GM12878 (cell line): ENCODE measurements around the gene LIF. TPM values are rescaled to one million over a fixed set of nuclear protein-coding genes. Genes with fewer than 3 reads are reported as not detected.

Source experiments
- ATAC-seq: fragments of 200-7000 bp; cut with Tn5 transposase; 3 replicates; pipeline ENCODE4 v1.9.1; 2020; ENCODE audit warnings: mild to moderate bottlenecking, moderate library complexity
- BruUV-seq: library from RNA; stranded (reverse); fragments of 400-500 nt; replicated peaks from 2 replicates; lab custom pipeline; 2021; lab: Mats Ljungman, UMichigan
- CTCF ChIA-PET: fragments of 300-600 bp; sonication (Branson Sonifier 250); formaldehyde crosslinking; extraction: SDS; loops from one replicate; lab custom pipeline; 2021; ENCODE audit warnings: inconsistent platforms; lab: Yijun Ruan, JAX
- POLR2A ChIA-PET: fragments of 350-600 bp; formaldehyde crosslinking; extraction: SDS; loops from one replicate; lab custom pipeline; 2021; ENCODE audit warnings: inconsistent platforms; lab: Charles Lee
- RAD21 ChIA-PET: fragments of 300-600 bp; sonication (Branson Sonifier 250); formaldehyde crosslinking; loops from one replicate; lab custom pipeline; 2023; ENCODE audit warnings: antibody characterized with exemption; ENCODE audit not compliant: unreplicated experiment; lab: Charles Lee
- SMC1A ChIA-PET: fragments of 300-600 bp; sonication (Branson Sonifier 250); formaldehyde crosslinking; loops from one replicate; lab custom pipeline; 2023; ENCODE audit not compliant: unreplicated experiment, uncharacterized antibody; lab: Charles Lee
- DNase-seq: peaks from one replicate; pipeline ENCODE4 v3.0.0-alpha.2; 2011; ENCODE audit warnings: low read depth, low spot score
- FAIRE-seq: peaks from 3 replicates; lab custom pipeline; 2011; peaks lifted over from hg19 to GRCh38; lab: Jason Lieb, UNC
- H2AFZ ChIP-seq: 2 replicates; pipeline ENCODE4 v1.6.0; 2011; ENCODE audit warnings: low read depth, low read length, control low read depth; ENCODE audit not compliant: control insufficient read depth
- H3K27ac ChIP-seq: 2 replicates; pipeline ENCODE4 v1.5.1; 2011; ENCODE audit warnings: control low read depth; ENCODE audit not compliant: control insufficient read depth, insufficient read depth
- H3K27me3 ChIP-seq, 2 experiments: replicated peaks in 1 of 2; 2 replicates each; pipeline versions ENCODE4 v1.6.0 to v1.6.1; 2011; ENCODE audit warnings: low read length in 1 of 2; ENCODE audit not compliant: control insufficient read depth in 2 of 2, insufficient read depth in 2 of 2
- H3K36me3 ChIP-seq, 2 experiments: 2 replicates each; pipeline ENCODE4 v1.5.1; 2011; ENCODE audit warnings: low read length in 1 of 2; ENCODE audit not compliant: control insufficient read depth in 2 of 2, insufficient read depth in 2 of 2
- H3K4me1 ChIP-seq: 2 replicates; pipeline ENCODE4 v1.6.1; 2011; ENCODE audit warnings: mild to moderate bottlenecking, low read length, moderate library complexity, mixed read lengths; ENCODE audit not compliant: control insufficient read depth, insufficient read depth
- H3K4me2 ChIP-seq: 2 replicates; pipeline ENCODE4 v1.6.0; 2011; ENCODE audit warnings: control low read depth; ENCODE audit not compliant: control insufficient read depth, insufficient read depth
- H3K4me3 ChIP-seq: fragments of 200-600 bp; sonication (generic); 2 replicates; pipeline ENCODE4 v1.5.1; 2016
- H3K79me2 ChIP-seq: 2 replicates; pipeline ENCODE4 v1.6.0; 2011; ENCODE audit warnings: low read length; ENCODE audit not compliant: control insufficient read depth, insufficient read depth
- H3K9ac ChIP-seq: 2 replicates; pipeline ENCODE4 v1.8.0; 2011; ENCODE audit warnings: low read length, control low read depth, mixed read lengths; ENCODE audit not compliant: control insufficient read depth, insufficient read depth
- H3K9me3 ChIP-seq: replicated peaks from 3 replicates; pipeline ENCODE4 v1.5.1; 2011; ENCODE audit warnings: mild to moderate bottlenecking, low read length; ENCODE audit not compliant: control insufficient read depth, insufficient read depth
- H4K20me1 ChIP-seq: 2 replicates; pipeline ENCODE4 v1.6.0; 2011; ENCODE audit not compliant: control insufficient read depth, insufficient read depth
- BCL11A ChIP-seq: IDR thresholded peaks from 2 replicates; pipeline ENCODE4 v1.6.1; 2011; ENCODE audit warnings: low read depth, low read length
- BHLHE40 ChIP-seq, 2 experiments: fragments of 450-650 bp in 1 of 2; IDR thresholded peaks; 2 replicates each; pipeline ENCODE4 v1.6.1; 2011 to 2017; ENCODE audit warnings: low read depth in 2 of 2, borderline replicate concordance in 1 of 2, improper control_type of control experiment in 1 of 2, low read length in 1 of 2, mild to moderate bottlenecking in 1 of 2
- EGR1 ChIP-seq, 2 experiments: IDR thresholded peaks; 1 replicate in 1 of 2; 2 replicates in 1 of 2; pipeline ENCODE4 v1.6.1; 2011 to 2012; ENCODE audit warnings: low read depth in 2 of 2, low read length in 2 of 2, borderline replicate concordance in 1 of 2, mild to moderate bottlenecking in 1 of 2, moderate library complexity in 1 of 2
- GATAD2B ChIP-seq: fragments of 450-650 bp; conservative IDR thresholded peaks from 2 replicates; pipeline ENCODE4 v1.6.1; 2017; ENCODE audit warnings: low read depth, mild to moderate bottlenecking, moderate library complexity
- IRF4 ChIP-seq: IDR thresholded peaks from 2 replicates; pipeline ENCODE4 v1.6.1; 2011; ENCODE audit warnings: low read depth, low read length
- NR2C1 ChIP-seq: fragments of 450-650 bp; IDR thresholded peaks from 2 replicates; pipeline ENCODE4 v1.6.1; 2017; ENCODE audit warnings: antibody characterized with exemption, mild to moderate bottlenecking, moderate library complexity
- POLR2AphosphoS2 ChIP-seq: IDR thresholded peaks from 2 replicates; pipeline ENCODE4 v1.6.1; 2011; ENCODE audit warnings: low read depth, mild to moderate bottlenecking, low read length, improper control_type of control experiment, moderate library complexity
- SKIL ChIP-seq: fragments of 450-650 bp; IDR thresholded peaks from 2 replicates; pipeline ENCODE4 v1.6.1; 2017; ENCODE audit warnings: mild to moderate bottlenecking, low read depth, inconsistent platforms; ENCODE audit not compliant: poor library complexity, severe bottlenecking
- SPI1 ChIP-seq: IDR thresholded peaks from 2 replicates; pipeline ENCODE4 v1.6.1; 2011; ENCODE audit warnings: low read depth, mild to moderate bottlenecking, low read length, moderate library complexity, borderline replicate concordance; ENCODE audit not compliant: insufficient read depth
- YBX1 ChIP-seq: fragments of 450-650 bp; IDR thresholded peaks from 2 replicates; pipeline ENCODE4 v1.6.1; 2016; ENCODE audit warnings: antibody characterized with exemption
- ZSCAN29 ChIP-seq: fragments of 450-650 bp; IDR thresholded peaks from 2 replicates; pipeline ENCODE4 v1.6.1; 2017; ENCODE audit warnings: mild to moderate bottlenecking, moderate library complexity
- WGBS: methylation state at CpG from one replicate; pipeline ENCODE4 v1.1.6; 2016; ENCODE audit warnings: low lambda C conversion rate; ENCODE audit not compliant: insufficient replicate concordance, insufficient coverage; ENCODE audit errors: missing lambda C conversion rate; 5-methylcytosine and 5-hydroxymethylcytosine counted together
- in situ Hi-C: fragments of 300-500 bp; cut with MboI; formaldehyde crosslinking; loops from 9 replicates; pipeline ENCODE4 v1.14.3; 2018; ENCODE audit warnings: mixed read lengths
- intact Hi-C: fragments of 100-400 bp; cut with micrococcal nuclease; formaldehyde crosslinking; loops from one replicate; pipeline ENCODE4 v1.14.2; 2022; ENCODE audit not compliant: unreplicated experiment
- polyA plus RNA-seq, 11 experiments: library from polyadenylated mRNA; depleted of rRNA in 4 of 11; unstranded in 6 of 11; stranded (reverse) in 5 of 11; fragments of >200 nt; fragmentation: Nextera tagmentation in 4 of 11; fragmentation: Illumina TruSeq in 1 of 11; extraction: Ambion mirVana in 4 of 11; extraction: Trizol in 1 of 11; gene quantifications; 1 replicate in 1 of 11; 2 replicates in 10 of 11; pipeline versions ENCODE4 v1.2.1 to v1.2.3, GENCODE V29; 2011 to 2016; ENCODE audit warnings: inconsistent platforms in 2 of 11, missing spikeins in 2 of 11, low read depth in 1 of 11
- total RNA-seq, 4 experiments: library from RNA; depleted of rRNA in 3 of 4; stranded (reverse); fragments of >200 nt in 3 of 4; fragmentation: Illumina TruSeq in 1 of 4; extraction: Trizol in 1 of 4; gene quantifications; 2 replicates each; pipeline versions ENCODE4 v1.2.1 to v1.2.3, GENCODE V29; 2013 to 2021
- TF ChIP-seq, protein P1 (sequence below): IDR thresholded peaks from 2 replicates; pipeline ENCODE4 v1.6.1; 2011; ENCODE audit warnings: low read depth, low read length, improper control_type of control experiment, borderline replicate concordance
- TF ChIP-seq, protein P2 (sequence below): IDR thresholded peaks from 2 replicates; pipeline ENCODE4 v1.6.1; 2012; ENCODE audit warnings: low read depth, low read length, improper control_type of control experiment
- TF ChIP-seq, protein P3 (sequence below): IDR thresholded peaks from 2 replicates; pipeline ENCODE4 v1.6.1; 2012; ENCODE audit warnings: low read depth, low read length, improper control_type of control experiment
- TF ChIP-seq, protein P4 (sequence below): fragments of 450-650 bp; conservative IDR thresholded peaks from 2 replicates; pipeline ENCODE4 v1.6.1; 2017; ENCODE audit warnings: mild to moderate bottlenecking, moderate library complexity

Gene LIF
- total and polyA plus RNA-seq, 10 of the 15 experiments (the other 5 are each of a cell fraction or from before 2014, with no cell fraction given) = 0.05 to 3.4 (median 0.97) TPM

- TF ChIP-seq SKIL = no peak
- no peak for TF ChIP-seq IRF4
- TF ChIP-seq, protein P1, sequence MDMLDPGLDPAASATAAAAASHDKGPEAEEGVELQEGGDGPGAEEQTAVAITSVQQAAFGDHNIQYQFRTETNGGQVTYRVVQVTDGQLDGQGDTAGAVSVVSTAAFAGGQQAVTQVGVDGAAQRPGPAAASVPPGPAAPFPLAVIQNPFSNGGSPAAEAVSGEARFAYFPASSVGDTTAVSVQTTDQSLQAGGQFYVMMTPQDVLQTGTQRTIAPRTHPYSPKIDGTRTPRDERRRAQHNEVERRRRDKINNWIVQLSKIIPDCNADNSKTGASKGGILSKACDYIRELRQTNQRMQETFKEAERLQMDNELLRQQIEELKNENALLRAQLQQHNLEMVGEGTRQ = no peak
- TF ChIP-seq, protein P2, sequence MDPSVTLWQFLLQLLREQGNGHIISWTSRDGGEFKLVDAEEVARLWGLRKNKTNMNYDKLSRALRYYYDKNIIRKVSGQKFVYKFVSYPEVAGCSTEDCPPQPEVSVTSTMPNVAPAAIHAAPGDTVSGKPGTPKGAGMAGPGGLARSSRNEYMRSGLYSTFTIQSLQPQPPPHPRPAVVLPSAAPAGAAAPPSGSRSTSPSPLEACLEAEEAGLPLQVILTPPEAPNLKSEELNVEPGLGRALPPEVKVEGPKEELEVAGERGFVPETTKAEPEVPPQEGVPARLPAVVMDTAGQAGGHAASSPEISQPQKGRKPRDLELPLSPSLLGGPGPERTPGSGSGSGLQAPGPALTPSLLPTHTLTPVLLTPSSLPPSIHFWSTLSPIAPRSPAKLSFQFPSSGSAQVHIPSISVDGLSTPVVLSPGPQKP = no peak
Observed at GRCh38 chr22:30284172-30284571, 37.6 kb upstream of the LIF start (continued).

GRCh38 chr22:30283342-30283741 is 36.8 kb upstream of the LIF start:
- Histone ChIP-seq H3K27me3 (no peaks in the 10 kb centered on the region; a peak in 1 of 4 replicates), H3K27ac (no peak overlapping the region), H3K4me2 (no peak overlapping the region), H3K4me1 (peaks cover 5% of the 10 kb centered on the region; the same call in 1 of the 2 replicates), H3K9ac (no peak overlapping the region), H2AFZ (no peak overlapping the region), H3K4me3 (no peak overlapping the region), H4K20me1 (no peaks in the 10 kb centered on the region), H3K79me2 (no peaks in the 10 kb centered on the region), H3K9me3 (no peaks in the 10 kb centered on the region), H3K36me3 (no peaks in the 10 kb centered on the region)
- ATAC-seq (no peak), FAIRE-seq (no peak), DNase-seq (no peak)
- 45% methylated on average over 4 of the region's 4 CpGs for WGBS
- SMC1A ChIA-PET = interaction anchor here (0.9 to 1.4 kb wide), 2 partner anchors 20 to 141 kb away, joined by 3 to 5 read pairs; no protein-coding TSS in a partner anchor
- RAD21 ChIA-PET = interaction anchor here (0.8 to 1.0 kb wide), 3 partner anchors 20 to 201 kb away, joined by 3 to 4 read pairs (median 4); partner anchors contain the start of gene RNF215
- in situ Hi-C loops (no loop called here), intact Hi-C loops (loop anchor here (10.0 kb wide), 1 partner anchor 201 kb away; no protein-coding TSS in a partner anchor)
- CTCF ChIA-PET = interaction anchor here (0.5 to 10.5 kb wide), 5 partner anchors 19 to 735 kb away, joined by 4 to 436 read pairs (median 40); partner anchors contain the start of gene RNF215
- BruUV-seq = no TSS peak
- POLR2A ChIA-PET = interaction anchor here (0.6 kb wide), 1 partner anchor 20 kb away, joined by 3 read pairs; no protein-coding TSS in a partner anchor
- TF ChIP-seq, protein P3, sequence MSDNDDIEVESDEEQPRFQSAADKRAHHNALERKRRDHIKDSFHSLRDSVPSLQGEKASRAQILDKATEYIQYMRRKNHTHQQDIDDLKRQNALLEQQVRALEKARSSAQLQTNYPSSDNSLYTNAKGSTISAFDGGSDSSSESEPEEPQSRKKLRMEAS = no peak
- TF ChIP-seq SPI1 (no peak), NR2C1 (no peak), POLR2AphosphoS2 (no peak), GATAD2B (no peak), BHLHE40 (IDR thresholded peaks at IDR 0.05; ENCODE audit: borderline replicate concordance in 1 of 2, low read depth in 2 of 2, low read length in 1 of 2) (no peak), EGR1 (IDR thresholded peaks at IDR 0.05; ENCODE audit: borderline replicate concordance in 1 of 2, low read depth in 2 of 2, low read length in 2 of 2) (no peak), BCL11A (no peak), ZSCAN29 (no peak), YBX1 (no peak)
- TF ChIP-seq, protein P4, sequence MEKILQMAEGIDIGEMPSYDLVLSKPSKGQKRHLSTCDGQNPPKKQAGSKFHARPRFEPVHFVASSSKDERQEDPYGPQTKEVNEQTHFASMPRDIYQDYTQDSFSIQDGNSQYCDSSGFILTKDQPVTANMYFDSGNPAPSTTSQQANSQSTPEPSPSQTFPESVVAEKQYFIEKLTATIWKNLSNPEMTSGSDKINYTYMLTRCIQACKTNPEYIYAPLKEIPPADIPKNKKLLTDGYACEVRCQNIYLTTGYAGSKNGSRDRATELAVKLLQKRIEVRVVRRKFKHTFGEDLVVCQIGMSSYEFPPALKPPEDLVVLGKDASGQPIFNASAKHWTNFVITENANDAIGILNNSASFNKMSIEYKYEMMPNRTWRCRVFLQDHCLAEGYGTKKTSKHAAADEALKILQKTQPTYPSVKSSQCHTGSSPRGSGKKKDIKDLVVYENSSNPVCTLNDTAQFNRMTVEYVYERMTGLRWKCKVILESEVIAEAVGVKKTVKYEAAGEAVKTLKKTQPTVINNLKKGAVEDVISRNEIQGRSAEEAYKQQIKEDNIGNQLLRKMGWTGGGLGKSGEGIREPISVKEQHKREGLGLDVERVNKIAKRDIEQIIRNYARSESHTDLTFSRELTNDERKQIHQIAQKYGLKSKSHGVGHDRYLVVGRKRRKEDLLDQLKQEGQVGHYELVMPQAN = no peak
